HG02943 (cell line): ENCODE results near the gene NUSAP1.
"Not testable (repeated sequence)": the region's sequence is repeated elsewhere in the genome, so short reads cannot be mapped to it uniquely, and the experiment has no call there.

Experiments
- ATAC-seq: cut with Tn5 transposase; IDR thresholded peaks from one replicate; pipeline ENCODE4 v1.9.1; 2021; ENCODE audit warnings: mild to moderate bottlenecking, low read depth, moderate library complexity; ENCODE audit not compliant: unreplicated experiment

NUSAP1 gene, protein sequence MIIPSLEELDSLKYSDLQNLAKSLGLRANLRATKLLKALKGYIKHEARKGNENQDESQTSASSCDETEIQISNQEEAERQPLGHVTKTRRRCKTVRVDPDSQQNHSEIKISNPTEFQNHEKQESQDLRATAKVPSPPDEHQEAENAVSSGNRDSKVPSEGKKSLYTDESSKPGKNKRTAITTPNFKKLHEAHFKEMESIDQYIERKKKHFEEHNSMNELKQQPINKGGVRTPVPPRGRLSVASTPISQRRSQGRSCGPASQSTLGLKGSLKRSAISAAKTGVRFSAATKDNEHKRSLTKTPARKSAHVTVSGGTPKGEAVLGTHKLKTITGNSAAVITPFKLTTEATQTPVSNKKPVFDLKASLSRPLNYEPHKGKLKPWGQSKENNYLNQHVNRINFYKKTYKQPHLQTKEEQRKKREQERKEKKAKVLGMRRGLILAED

GRCh38 chr15:41332194-41333025 lies at the start of gene NUSAP1, which contains the start of gene OIP5:
TSS of gene NUSAP1 (plus strand) at chr15:41332881. CDS start at chr15:41332958, 77 bp downstream.
TSS of gene OIP5 (minus strand) at chr15:41332591. CDS start at chr15:41332561, 30 bp downstream.
- ATAC-seq, result peak; percentile 81

GRCh38 chr15:41282980-41283652 lies 49.6 kb upstream of the NUSAP1 start:
- ATAC-seq, result not testable (repeated sequence)

DNA sequence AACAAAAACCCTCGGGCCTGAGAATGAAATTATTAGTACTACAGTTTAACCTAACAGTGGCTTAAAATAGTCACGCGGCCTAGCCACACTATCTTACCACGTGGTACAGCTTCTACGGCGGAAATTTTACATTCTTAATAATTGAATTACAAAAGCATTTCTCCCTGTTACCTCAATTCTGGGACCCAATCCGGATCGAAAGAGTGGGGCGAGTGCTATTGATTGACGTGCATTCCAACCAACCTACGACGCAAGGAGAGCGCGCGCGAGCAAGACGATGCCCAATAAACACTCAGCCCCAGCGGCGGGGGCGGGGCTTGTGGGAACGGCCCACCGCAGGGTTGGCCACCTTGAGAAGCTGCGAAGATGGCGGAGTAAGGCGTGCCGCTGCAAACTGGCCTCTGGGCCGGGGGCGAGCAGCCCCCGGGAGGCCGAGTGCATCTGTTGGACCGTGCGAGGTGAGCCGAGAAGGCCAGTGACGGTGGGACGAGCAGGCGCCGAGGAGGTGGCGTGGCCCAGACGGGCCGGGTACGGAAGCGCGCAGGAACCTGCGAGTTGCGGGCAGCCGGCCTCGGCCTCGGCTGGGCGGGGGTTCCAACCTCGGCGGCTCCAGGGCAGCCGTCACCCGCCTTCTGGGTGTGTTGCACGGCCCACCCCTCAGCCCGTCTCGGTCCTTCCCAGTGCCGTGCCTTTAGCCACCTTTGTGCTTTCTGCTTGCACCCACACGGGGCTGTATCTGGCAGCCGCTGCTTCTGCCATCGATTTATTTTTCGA lies 48.8 kb upstream of the NUSAP1 start:
- peak; percentile 92 for ATAC-seq

DNA sequence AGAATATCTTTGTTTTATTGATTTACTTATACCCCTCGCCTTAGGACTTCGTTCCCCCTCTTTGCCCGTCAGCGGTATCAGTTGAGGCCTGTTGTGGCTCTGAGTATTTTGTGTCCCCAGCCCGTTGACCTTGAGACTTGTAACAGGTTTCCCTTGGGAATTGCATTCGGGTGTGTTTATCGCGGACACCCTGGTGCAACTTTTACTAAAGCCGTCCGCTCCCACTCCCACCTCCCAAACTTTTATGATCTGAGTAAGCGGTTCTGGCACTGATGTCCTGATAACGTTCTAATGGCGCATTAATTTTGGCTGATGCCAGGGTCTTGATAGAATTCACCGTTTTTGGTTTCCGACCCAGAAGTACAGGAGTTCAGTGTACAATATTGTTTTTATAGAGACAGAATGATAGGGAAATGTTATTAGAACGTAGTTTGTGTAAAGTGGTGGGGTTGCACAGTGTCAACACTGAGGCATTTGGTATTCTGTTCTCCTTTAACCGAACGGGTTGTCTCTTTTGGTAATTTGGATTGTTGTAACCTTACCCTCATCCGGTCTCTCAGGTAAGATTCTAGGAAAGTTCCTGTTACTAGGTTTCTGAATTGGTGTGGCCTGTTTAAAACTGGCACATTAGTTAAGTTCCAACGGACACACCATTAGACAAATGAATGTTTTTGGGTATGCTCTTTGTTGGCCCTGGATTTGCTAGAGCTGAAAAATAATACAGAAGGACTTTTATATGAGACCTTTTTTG lies 48.1 kb upstream of the NUSAP1 start:
- ATAC-seq, result no peak

- ATAC-seq, result no peak
These were observed 47.4 kb upstream of the NUSAP1 start for GRCh38 chr15:41285285-41285684.

GRCh38 chr15:41286665-41287333 lies 45.9 kb upstream of the NUSAP1 start:
- no peak for ATAC-seq

DNA sequence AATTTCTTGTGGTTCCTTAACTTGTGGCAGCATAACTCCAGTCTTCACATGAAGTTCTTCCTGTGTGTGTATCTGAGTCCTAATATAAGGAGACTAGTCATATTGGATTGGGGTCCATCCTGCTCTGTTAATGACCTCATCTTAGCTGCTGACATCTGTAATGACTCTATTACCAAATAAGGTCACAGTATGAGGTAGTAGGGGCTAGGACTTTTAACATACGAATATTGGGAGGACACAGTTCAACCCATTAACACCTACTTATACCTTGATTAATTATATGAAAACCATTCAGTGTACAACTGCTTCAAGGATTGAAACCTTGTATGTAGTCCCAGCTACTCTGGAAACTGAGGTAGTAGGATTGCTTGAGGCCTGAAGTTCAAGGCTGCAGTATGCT lies 44.2 kb upstream of the NUSAP1 start:
- ATAC-seq, result no peak

GRCh38 chr15:41289953-41290352 lies 42.7 kb upstream of the NUSAP1 start:
- ATAC-seq, result no peak

- peak; percentile 65 for ATAC-seq
These were observed 41.5 kb upstream of the NUSAP1 start for GRCh38 chr15:41291065-41291631.

- no peak for ATAC-seq
These were observed 40.2 kb upstream of the NUSAP1 start for GRCh38 chr15:41292521-41292920.

DNA sequence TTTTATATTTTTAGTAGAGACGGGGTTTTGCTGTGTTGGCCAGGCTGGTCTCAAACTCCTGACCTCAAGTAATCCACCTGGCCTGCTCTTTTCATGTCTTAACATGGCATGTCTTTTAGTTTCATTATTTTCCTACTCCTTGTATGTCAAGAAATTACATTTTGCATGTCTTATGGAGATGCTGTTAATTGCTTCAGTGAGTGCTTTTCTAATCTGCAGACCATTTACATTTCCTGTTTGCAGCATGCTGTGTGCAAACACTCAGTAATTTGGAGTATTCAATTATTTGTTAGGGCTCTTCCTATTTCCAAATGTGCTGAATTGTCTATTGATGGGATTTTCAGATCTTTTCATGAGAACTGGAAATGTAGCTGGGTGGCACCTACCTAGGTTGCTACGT lies 31.5 kb upstream of the NUSAP1 start:
- not testable (repeated sequence) for ATAC-seq

GRCh38 chr15:41301587-41301986 lies 31.1 kb upstream of the NUSAP1 start:
- ATAC-seq, result no peak

- no peak for ATAC-seq
These were observed 28.4 kb upstream of the NUSAP1 start for GRCh38 chr15:41304149-41304770.

DNA sequence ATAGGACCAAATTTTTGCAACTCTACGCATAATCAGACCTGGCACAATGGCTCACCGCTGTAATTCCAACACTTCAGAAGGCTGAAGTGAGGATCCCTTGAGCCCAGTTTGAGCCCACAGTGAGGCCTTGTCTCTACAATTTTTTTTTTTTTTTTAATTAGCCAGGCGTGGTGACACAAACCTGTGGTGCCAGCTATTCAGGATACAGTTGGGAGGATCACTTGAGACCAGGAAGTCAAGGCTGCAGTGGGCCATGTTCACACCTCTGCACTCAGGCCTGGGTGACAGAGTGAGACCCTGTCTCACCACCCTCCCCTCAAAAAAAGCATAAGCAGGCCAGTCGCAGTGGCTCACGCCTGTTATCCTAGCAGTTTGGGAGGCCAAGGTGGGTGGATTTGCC lies 25.0 kb upstream of the NUSAP1 start:
- no peak for ATAC-seq

- no peak for ATAC-seq
These were observed 23.3 kb upstream of the NUSAP1 start for GRCh38 chr15:41309226-41309905.

DNA sequence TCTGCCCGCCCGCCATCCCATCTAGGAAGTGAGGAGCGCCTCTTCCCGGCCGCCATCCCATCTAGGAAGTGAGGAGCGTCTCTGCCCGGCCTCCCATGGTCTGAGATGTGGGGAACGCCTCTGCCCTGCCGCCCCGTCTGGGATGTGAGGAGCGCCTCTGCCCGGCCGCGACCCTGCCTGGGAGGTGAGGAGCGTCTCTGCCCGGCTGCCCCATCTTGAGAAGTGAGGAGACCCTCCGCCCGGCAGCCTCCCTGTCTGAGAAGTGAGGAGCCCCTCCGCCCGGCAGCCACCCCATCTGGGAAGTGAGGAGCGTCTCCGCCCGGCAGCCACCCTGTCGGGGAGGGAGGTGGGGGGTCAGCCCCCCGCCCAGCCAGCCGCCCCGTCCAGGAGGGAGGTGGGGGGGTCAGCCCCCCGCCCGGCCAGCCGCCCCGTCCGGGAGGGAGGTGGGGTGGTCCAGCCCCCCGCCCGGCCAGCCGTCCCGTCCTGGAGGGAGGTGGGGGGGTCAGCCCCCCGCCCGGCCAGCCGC lies 11.8 kb upstream of the NUSAP1 start:
- ATAC-seq, result not testable (repeated sequence)

DNA sequence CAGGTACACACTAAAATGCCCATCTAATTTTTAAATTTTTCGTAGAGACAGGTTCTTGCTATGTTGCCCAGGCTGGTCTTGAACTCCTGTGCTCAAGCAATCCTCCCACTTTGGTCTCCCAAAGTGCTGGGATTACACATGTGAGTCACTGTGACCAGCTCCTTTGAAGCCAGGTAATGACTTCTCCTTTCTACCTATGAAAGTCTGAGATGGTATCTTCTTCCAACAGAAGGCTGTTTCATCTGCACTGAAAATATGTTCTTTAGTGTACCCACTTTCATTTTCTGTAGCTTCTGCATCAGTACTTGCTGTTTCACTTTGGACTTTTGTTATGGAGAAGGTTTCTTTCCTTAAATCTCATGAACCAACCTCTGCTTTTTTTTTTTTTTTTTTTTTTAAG lies 9.1 kb upstream of the NUSAP1 start:
- no peak for ATAC-seq
